WERI-Rb-1 (cell line): ENCODE data around the gene CAP1.

Experiments used
- DNase-seq: peaks from one replicate; pipeline ENCODE4 v3.0.0-alpha.2; 2020
- H3K27ac ChIP-seq: fragments of 250-450 bp; sonication (Bioruptor Pico); 2 replicates; pipeline ENCODE4 v1.5.1; 2020; ENCODE audit warnings: mild to moderate bottlenecking, moderate library complexity
- H3K27me3 ChIP-seq: fragments of 250-450 bp; sonication (Bioruptor Pico); 2 replicates; pipeline ENCODE4 v1.5.1; 2021; ENCODE audit warnings: mild to moderate bottlenecking, low read depth, moderate library complexity; ENCODE audit not compliant: insufficient read depth, severe bottlenecking
- H3K36me3 ChIP-seq: fragments of 250-450 bp; sonication (Bioruptor Pico); 2 replicates; pipeline ENCODE4 v1.5.1; 2020; ENCODE audit warnings: mild to moderate bottlenecking, moderate library complexity
- H3K4me3 ChIP-seq: 2 replicates; pipeline ENCODE4 v1.5.1; 2011; ENCODE audit warnings: low read depth, mild to moderate bottlenecking, control low read depth, low read length
- H3K9me3 ChIP-seq: fragments of 250-450 bp; sonication (Bioruptor Pico); 2 replicates; pipeline ENCODE4 v1.5.1; 2021; ENCODE audit warnings: mild to moderate bottlenecking, moderate library complexity; ENCODE audit not compliant: severe bottlenecking
- CTCF ChIP-seq: IDR thresholded peaks from 2 replicates; pipeline ENCODE4 v1.5.1; 2011; ENCODE audit warnings: low read depth, mild to moderate bottlenecking, control low read depth, inconsistent platforms, low read length

CAP1 gene

DNA sequence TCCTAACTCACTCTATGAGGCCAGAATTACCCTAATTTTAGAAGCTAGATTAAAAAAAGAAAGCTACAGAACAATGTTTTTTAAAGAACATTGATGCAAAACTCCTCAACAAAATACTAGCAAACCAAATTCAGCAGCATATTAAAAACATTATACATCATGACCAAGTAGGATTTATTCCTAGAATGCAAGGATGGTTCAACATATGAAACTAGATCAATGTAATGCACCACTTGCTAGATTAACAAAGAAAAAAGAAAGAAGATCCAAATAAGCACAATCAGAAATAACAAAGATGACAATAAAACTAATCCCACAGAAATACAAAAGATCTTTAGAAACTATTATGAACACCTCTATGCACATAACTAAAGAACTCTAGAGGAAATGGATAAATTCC is 69.9 kb downstream of the CAP1 start:
- H3K4me3 ChIP-seq: no peak overlapping the region
- H3K36me3 ChIP-seq: no peaks in the 10 kb centered on the region
- no peaks in the 10 kb centered on the region for H3K9me3 ChIP-seq
- no peak for TF ChIP-seq CTCF
- no peak overlapping the region for H3K27ac ChIP-seq
- DNase-seq: no peak
- H3K27me3 ChIP-seq: no peaks in the 10 kb centered on the region

DNA sequence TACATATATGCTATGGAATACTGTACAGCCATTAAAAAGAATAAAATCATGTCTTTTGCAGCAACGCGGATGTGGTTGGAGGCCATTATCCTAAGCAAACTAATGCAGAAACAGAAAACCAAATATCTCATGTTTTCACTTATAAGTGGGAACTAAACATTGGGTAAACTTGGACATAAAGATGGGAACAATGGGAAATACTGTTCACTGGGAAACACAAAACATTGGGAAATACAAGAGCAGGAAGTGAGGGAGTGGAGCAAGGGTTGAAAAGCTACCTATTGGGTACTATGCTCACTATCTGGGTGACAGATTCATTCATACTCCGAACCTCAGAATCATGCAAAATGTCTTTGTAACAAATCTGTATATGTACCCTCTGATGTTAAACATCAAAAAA is 73.9 kb downstream of the CAP1 start:
- no peak overlapping the region for H3K4me3 ChIP-seq
- no peaks in the 10 kb centered on the region for H3K9me3 ChIP-seq
- no peak overlapping the region for H3K27ac ChIP-seq
- no peaks in the 10 kb centered on the region for H3K36me3 ChIP-seq
- no peak for TF ChIP-seq CTCF
- no peak for DNase-seq
- no peaks in the 10 kb centered on the region for H3K27me3 ChIP-seq

- DNase-seq: no peak
- no peak for TF ChIP-seq CTCF
- Histone ChIP-seq H3K27me3 (no peaks in the 10 kb centered on the region), H3K9me3 (no peaks in the 10 kb centered on the region), H3K4me3 (no peak overlapping the region), H3K27ac (no peak overlapping the region), H3K36me3 (no peaks in the 10 kb centered on the region)
Measured at GRCh38 chr1:40120128-40120527, 79.6 kb downstream of the CAP1 start.
